HG03066 (cell line): ENCODE data around the gene SEMA3C.

Experiments used
- ATAC-seq: cut with Tn5 transposase; IDR thresholded peaks from one replicate; pipeline ENCODE4 v1.9.1; 2021; ENCODE audit warnings: low read depth; ENCODE audit not compliant: unreplicated experiment

The SEMA3C gene

DNA sequence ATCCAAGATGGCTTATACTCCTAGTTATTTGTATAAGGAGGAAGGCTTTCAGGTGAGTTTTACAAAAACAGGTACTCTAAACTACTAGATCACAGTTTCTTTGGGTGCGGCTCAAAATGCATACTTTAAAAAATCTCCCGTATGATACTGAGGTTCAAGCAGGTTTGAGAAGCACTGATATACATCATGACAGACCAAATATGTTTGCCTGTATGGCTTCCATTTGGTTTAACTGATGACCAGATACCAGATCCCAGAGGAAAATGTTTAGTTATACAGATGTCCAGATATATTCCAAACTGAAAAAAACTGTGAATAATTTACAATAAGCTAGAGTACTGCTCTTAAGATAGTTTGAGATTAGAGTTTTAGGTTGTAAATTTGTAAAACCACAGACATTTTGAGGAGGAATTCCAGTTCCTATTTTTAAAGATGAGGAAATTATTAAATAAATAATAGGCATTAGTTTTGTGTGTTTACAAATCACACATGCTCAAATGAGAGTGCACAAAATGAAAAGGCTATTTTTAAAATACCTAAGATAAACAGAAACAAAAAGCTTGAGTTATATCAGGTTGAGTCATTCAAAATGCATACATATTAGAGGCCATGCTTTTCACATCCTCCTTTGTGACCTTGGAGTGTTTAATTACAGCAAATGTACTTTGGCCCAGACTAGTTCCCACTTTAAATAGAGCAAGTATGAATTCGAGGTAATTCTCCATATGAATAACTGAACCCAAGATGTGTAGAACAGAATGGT, 60.5 kb downstream of the SEMA3C start:
- no peak for ATAC-seq

DNA sequence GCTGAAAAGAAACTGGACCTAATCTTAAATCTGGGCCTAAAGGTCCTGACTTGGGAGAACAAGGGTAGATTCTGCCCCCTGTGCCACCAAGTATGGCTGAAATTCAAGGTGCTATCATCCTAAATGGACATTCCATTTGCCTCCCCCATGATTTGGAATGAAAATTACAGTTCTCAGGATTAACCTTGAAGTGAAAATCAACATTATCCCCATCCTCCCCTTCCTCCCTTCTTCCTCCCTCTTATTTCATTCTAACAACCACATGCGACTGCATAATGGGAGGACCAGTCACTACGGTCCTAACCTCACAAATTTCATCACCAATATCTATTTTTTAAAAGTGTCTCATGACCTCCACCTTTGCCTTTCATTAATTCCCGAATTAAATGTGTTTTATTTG, 62.1 kb downstream of the SEMA3C start:
- ATAC-seq = no peak

DNA sequence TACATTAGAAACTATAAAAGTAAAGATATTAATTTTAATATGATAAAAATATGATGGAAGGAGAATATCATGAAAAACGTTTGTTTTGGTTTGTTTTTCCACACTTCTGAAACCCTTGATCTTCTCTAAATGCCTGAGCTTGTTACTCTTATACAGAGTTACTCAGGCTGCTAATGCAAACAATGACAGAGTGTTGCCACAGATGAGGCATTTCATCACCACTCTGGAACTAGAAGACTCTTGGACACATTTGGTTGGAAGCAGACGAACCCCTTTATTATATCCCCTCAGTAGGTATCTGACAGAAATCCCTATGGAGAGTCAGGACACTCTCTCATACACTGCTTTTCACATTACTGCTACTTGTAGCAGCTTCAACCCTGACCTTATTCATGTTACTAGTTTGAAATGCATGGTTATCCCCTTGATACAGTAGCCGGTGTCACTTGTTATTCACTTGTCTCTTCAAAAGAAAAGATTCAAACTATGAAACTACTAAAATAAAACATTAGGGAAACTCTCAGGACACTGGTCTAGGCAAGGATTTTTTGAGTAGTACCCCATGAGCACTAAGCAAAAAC, 66.9 kb downstream of the SEMA3C start:
- ATAC-seq = no peak

DNA sequence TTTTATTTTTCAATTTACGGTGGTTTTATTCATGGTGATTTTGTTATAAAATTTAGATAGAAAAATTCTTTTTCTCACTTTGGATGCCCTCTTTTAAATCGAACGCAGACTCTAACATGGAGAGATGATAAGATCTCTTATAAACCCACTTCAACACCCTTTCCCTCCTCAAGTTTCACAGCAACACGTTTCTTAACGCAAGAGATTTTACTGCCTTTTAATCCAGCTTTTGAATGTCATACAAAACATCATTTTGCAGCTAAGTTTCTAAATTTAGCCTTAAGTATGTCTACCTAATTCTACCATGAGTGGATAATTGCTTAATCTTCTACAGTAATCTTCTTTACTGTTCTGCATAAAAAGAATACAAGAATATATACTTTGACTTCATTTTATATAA, 70.0 kb downstream of the SEMA3C start:
- ATAC-seq = no peak

DNA sequence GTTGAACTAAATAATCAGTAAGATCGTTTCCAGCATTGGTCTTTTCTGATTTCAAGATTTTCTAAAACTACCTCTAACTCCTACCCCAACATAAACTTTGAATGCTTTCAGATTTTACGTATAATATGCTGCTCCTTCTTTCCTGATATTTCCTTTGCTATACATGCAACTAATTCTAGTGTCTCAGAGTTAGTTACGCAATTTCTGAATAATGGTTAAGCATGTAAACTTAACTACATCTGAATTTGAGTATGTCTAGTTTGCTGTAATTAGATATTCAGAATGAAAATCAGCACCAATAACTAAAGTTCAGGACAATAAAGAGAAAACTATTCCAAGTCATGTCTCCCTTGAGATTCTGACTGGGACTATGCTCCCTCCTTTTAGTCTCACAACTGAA, 71.0 kb downstream of the SEMA3C start:
- no peak for ATAC-seq

DNA sequence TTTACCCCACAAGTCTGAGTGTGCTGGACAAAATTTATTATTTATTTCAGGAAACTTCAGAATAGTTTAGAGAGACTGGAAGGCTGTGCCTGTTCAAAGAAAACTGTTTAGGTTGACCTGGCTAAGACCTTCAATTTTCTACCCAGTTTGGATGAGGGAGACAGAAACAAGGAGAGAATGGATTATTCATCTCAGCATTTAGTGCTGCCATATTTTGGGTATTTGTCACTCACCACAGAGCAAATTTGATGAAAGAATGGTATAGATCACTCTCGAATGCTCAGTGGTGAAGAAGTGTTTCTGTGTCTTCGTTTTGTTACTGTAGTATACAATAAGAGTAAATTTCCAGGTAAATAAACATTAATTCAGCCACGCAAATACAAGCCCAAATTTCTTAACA, 71.8 kb downstream of the SEMA3C start:
- no peak for ATAC-seq

DNA sequence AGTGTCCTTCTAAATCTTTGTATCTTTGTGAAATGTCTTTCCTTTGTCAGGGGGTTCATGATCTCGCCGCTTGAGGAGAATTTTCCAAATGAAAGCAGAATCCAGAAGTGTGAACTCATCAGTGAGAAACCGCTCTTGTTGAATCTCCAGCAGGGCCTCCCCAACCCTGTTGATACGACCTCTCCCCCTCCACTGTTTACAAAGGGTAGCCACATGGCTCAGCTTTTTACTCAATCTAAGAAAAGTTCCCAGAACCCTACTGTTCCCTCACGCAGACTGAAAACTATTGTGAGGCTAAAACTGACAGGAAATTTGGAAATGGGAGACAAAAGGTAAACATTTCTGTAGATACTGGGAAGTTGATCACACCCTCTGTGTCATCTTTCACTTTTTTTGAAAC, 73.9 kb downstream of the SEMA3C start:
- ATAC-seq = no peak

DNA sequence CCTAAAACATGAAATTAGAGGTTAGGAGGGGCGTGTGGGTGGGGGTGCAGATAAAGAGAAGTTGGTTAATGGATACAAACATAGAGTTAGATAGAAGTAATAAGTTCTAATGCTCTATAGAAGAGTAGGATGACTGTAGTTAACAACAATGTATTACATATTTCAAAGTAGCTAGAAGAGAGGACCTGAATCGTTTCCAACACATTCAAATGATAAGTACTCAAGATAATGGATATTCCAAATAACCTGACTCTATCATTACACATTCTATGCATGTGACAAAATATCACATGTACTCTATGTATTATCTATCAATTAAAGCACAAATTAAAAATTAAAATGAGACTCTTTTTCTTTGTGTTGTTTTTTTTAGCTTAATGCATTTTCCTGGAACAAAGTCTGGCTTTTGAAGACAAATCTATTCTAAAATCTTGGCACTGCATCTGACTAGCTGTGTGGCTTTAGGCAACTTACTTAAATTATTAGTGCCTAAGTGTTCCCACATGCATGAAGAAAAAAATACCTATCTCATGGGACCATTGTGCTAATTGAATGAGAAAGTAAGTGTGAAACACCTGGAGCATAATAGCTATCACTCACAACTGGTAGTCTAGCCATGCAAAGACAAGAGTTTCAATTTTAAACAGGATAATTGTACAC, 75.7 kb downstream of the SEMA3C start:
- no peak for ATAC-seq

DNA sequence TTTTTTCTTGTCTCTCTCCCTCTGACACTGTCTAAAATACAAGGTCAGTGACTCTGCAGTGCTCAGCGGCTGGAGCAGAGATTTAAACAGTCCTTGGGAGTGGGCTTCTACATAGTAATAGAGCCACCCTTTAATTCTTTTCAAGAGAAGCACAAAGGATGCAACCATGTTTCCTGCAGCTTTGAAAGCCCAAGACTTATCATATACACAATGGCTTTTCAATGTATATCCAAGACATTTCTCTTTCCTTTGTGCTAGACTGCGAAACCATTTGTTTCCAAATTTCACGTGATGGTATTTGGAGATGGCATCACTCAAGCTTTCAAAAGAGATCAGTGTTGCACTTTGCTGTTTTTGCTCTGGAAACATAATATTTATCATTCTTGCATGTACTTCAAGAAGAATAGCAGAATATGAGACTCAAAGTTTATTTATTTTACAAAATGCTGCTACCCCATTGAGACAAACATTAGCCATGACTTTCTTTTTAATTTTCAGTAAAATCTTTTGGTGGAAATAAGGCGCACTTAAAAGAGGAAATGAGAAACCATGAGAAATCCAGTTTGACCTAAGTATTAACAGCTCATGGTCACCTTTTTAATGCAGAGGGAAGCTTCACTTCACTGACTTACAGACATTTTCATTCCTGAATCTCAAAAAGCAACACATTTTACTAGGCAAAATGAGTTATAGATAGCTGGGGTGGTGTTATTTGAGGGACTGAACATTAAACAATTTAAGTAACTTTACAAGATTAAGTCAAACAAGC, 76.6 kb downstream of the SEMA3C start:
- ATAC-seq = no peak

DNA sequence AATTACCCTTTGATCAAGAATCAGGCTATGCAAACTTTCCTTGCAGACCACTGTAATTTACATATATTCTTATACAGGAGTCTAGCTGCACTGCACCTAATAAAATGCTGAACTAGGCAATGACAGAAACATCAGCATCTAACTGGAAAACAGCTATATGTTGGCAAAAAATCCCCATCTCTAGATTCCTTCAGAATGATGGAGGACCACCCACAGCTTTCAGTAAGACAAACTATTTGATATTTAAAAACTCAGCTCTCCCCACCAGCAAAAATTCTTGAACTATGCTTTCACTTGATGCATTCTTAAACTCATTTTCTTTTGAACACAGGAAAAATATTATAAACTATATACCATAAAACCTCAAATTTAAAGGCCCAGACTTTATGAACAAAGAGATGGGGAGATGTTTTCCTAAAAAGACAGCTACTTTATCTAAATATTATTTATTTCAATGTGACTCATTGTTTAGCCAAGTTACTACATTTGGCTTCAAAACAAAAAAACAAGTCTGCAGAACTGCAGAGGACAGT, 77.4 kb downstream of the SEMA3C start:
- ATAC-seq = no peak

DNA sequence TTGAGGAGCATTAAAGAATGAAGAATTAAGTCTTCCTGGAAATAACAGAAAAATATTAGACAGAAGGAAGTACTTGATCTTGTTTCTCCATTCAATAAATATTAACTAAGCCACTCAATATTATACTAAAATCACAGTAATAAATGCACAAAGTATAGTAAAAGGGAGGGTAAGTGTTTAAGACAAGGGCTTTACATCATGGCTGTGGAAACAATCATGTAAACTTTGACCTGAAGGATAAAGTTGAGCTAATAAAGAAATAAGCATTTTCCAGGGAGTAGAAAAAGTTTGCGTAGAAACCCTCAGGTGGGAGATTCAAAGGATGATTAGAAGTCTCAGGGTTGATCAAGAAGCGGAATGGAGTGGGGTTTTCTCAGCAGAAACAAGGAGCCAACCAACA, 78.2 kb downstream of the SEMA3C start:
- ATAC-seq = no peak

DNA sequence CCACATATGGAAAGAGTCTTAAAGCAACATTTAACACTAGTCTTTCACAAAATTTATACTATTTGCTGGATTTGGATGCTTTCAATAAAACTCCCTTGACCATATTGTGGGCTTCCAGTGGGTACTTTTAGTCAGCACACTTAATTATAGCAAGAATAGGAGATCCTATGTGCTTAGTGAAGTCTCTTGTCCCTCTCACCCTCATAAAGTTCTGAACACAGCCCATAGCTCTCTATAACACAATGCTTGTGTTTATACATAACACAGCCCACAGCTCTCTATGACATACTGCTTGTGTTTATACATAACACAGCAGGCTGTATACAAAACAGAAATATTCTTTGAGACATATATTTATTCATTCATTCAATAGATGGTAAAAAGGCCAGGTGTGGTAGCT, 79.0 kb downstream of the SEMA3C start:
- no peak for ATAC-seq

DNA sequence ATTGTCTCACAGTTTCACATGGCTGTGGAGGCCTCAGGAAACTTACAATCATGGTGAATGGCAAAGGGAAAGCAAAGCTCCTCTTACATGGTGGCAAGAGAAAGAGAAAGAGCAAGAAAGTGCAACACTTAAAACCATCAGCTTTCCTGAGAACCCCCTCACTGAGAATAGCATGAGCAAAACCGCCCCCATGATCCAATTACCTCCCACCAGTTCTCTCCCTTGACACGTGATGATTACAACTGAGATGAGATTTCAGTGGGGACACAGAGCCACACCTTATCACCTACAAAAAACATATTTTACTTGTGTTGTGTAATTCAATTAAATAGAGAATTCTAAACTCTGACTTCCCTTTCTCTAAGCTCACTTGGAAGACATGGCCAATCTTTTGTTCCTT, 80.2 kb downstream of the SEMA3C start:
- ATAC-seq = no peak

DNA sequence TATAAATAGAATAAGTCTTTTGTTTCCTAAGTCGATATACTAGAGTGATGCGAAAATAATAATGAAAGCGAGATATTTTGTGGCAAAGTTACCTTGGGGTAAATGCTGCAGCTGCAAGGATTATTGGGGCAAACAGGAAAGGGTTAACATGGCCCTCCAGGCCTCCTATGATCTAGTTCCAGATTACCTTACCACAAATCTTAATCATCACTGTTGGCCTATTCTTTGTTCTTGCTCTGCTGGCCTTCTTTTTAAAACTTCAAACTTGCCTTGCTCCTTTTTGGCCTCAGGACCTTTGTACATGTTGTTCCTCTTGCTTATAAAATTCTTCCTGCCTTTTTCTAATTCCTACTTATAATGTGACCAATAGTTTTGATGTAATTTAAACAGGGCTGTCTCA, 81.5 kb downstream of the SEMA3C start:
- no peak for ATAC-seq

DNA sequence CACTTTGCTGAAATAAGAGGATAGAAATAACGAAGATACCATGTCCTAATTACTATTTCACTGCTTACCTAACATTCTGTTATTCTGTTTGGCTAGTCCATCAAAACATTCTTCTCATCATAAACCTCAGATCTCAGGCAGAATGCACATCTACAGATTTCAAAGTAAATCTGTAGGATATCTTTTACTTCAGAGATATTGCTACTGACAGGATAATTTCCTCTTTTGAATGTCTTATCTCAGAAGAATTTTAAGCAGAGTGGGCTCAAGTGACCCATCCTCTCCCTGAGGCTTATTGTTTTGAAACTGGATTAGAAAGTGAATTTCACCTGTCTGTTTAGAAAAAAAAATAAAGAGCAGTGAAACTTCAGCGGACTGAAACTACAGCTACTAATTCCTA, 83.6 kb downstream of the SEMA3C start:
- no peak for ATAC-seq

DNA sequence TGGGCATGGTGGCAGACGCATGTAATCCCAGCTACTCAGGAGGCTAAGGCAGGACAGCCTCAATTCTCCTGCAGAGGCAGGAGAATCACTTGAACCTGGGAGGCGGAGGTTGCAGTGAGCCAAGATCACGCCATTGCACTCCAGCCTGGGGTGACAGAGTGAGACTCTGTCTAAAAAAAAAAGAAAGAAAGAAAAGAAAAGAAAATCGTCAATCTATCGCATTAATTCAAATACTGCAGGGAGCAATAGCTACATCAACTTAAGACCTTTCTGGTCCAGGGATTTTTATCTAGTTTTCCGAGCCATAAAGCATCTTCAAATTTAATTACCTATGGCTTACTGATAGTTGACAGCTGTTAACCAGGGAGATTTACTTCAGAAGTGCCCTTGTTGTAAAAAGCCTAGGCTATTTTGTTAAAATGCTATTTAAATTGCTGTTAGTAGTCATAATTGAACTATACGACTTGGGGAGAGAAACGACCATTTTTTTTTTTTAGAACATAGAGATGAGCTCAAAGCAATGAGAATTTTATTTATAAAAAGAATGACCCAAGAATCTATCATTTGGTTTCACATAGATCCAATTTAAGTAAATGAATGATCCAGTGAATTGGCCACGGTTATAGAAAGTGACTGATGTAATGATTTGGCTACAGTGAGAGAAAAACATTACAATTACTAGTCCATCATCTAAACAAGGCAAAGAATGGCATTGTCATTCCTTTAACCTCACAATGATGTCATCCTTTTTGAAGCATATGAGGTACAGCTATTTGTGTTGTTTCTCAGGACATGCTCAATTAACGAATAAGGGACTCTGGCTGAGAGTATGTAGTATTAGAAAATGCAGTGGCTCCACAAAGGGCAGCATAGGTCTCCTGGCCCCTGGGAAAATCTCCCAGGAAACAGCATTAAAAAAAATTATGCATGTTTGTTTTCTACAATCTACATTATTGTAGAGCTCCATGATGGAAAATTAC, 85.3 kb downstream of the SEMA3C start:
- no peak for ATAC-seq

DNA sequence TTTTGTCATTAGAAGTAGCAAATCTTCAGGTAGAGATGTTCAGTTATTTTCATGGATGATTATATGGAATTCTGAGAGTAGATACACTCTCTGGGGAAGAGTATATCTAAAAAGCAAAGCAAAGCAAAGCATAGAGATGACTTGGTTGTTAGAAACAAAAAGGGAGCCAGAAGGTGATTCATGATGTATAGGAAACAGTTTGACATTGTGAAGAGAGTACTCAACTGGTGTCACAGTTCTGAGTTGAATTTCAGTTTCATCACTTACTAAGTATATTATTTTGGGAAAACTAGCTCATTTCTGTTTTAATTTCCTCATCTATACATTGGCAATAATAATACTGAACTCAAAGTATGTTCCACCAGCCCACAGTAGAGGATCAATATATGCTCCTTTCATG, 86.8 kb downstream of the SEMA3C start:
- no peak for ATAC-seq

DNA sequence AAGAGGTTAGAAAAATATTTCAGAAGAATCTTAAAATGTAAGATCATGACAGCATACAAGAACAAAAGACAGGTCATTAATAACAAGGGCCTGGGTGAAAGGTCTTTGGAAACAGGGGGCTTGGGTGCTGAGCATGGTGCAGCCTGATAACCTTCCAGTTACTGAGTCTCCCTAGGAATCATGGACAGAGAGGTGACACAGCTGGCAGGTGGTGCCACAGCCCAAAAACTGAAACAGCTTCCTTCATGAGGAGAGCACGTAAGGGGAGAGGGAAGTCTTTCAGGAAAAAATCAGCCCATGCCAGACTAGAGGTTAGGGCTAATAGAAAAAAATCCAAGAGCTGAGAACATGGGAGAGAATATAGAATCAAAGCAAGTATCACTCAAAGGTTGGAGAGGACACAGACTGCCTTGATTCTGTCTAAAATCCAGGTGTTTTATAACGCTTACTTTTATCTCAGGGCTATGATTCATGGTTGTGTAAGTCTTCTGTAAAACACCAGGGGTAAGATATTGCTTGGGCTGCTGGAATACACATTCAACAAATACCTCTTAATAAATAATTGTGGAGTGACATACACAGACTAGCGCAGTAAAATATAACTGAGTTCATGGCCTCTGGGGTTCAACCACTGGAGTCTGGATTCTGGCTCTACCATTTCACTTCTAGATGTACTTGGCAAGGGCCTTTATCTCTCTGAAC, 88.1 kb downstream of the SEMA3C start:
- no peak for ATAC-seq

DNA sequence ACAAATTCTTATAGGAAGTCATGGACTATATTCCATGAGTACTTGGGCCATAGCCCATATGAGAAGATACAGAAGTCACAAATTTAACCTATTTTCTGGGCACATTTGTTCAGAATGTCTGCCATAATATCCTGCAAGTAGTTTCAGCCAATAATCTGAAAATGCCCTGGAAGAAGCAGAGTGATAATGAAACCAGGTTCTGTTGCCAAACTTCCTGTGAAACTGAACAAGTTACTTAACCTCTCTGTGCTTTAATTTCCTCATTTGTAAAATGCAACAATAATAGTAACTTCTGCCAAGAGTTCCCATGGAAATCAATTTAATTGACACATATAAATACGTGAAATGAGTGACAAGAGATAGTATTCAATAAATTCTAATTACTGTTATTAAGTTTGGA, 88.8 kb downstream of the SEMA3C start:
- no peak for ATAC-seq
